GM23338 (cell line): ENCODE results near the gene CYFIP2. TPM values are rescaled to one million over a fixed set of nuclear protein-coding genes. Genes with fewer than 3 reads are reported as not detected.

Experiments used
- ATAC-seq: fragments of 200-7000 bp; cut with Tn5 transposase; 3 replicates; pipeline ENCODE4 v1.9.1; 2020
- DNase-seq: peaks from one replicate; pipeline ENCODE4 v3.0.0-alpha.2; 2015; ENCODE audit warnings: low spot score
- H2AFZ ChIP-seq: fragments of 200-600 bp; sonication (generic); 2 replicates; pipeline ENCODE4 v1.8.0; 2016; ENCODE audit warnings: antibody characterized with exemption, mild to moderate bottlenecking, moderate library complexity
- H3F3A ChIP-seq: fragments of 200-600 bp; sonication (generic); replicated peaks from 2 replicates; pipeline ENCODE4 v1.8.0; 2017; ENCODE audit warnings: antibody characterized with exemption, mixed run types, low read depth
- H3K27ac ChIP-seq: fragments of 200-600 bp; sonication (generic); 2 replicates; pipeline ENCODE4 v1.6.1; 2016; ENCODE audit warnings: low read depth
- H3K27me3 ChIP-seq: fragments of 200-600 bp; sonication (generic); 2 replicates; pipeline ENCODE4 v1.8.0; 2016; ENCODE audit warnings: mild to moderate bottlenecking, mixed run types, moderate library complexity; ENCODE audit not compliant: insufficient read depth
- H3K36me3 ChIP-seq: fragments of 200-600 bp; sonication (generic); 2 replicates; pipeline ENCODE4 v1.8.0; 2016; ENCODE audit warnings: mild to moderate bottlenecking; ENCODE audit not compliant: insufficient read depth
- H3K4me1 ChIP-seq: fragments of 200-600 bp; sonication (generic); 2 replicates; pipeline ENCODE4 v1.8.0; 2016; ENCODE audit warnings: mild to moderate bottlenecking, moderate library complexity; ENCODE audit not compliant: insufficient read depth
- H3K4me2 ChIP-seq: fragments of 200-600 bp; sonication (generic); 2 replicates; pipeline ENCODE4 v1.7.1; 2017; ENCODE audit warnings: mixed run types
- H3K4me3 ChIP-seq: fragments of 200-600 bp; sonication (generic); 2 replicates; pipeline ENCODE4 v1.6.1; 2016; ENCODE audit warnings: mixed run types
- H3K79me2 ChIP-seq: fragments of 200-600 bp; sonication (generic); replicated peaks from 2 replicates; pipeline ENCODE4 v1.8.0; 2017; ENCODE audit warnings: mild to moderate bottlenecking; ENCODE audit not compliant: insufficient read depth
- H3K9me2 ChIP-seq: fragments of 200-600 bp; sonication (generic); 2 replicates; pipeline ENCODE4 v1.8.0; 2017; ENCODE audit not compliant: insufficient read depth
- H4K20me1 ChIP-seq: fragments of 200-600 bp; sonication (generic); replicated peaks from 2 replicates; pipeline ENCODE4 v1.8.0; 2017; ENCODE audit warnings: mild to moderate bottlenecking; ENCODE audit not compliant: insufficient read depth
- H3K27ac Mint-ChIP-seq: 2 replicates; pipeline ENCODE4 v1.8.0; 2020; ENCODE audit warnings: inconsistent platforms, mild to moderate bottlenecking, moderate library complexity, mixed read lengths
- H3K27me3 Mint-ChIP-seq: 3 replicates; pipeline ENCODE4 v1.8.0; 2022; ENCODE audit warnings: low read depth, mild to moderate bottlenecking, moderate library complexity, mixed read lengths, inconsistent platforms; ENCODE audit not compliant: insufficient read depth, poor library complexity
- H3K36me3 Mint-ChIP-seq: 3 replicates; pipeline ENCODE4 v1.8.0; 2021; ENCODE audit warnings: low read depth, mild to moderate bottlenecking, inconsistent platforms, moderate library complexity, mixed read lengths
- H3K4me1 Mint-ChIP-seq: 3 replicates; pipeline ENCODE4 v1.8.0; 2020; ENCODE audit warnings: mild to moderate bottlenecking, inconsistent platforms, mixed read lengths
- H3K4me3 Mint-ChIP-seq: 3 replicates; pipeline ENCODE4 v1.8.0; 2021; ENCODE audit warnings: moderate library complexity, mild to moderate bottlenecking, inconsistent platforms, mixed read lengths
- H3K9me3 Mint-ChIP-seq: 3 replicates; pipeline ENCODE4 v1.8.0; 2020; ENCODE audit warnings: moderate library complexity, mild to moderate bottlenecking, inconsistent platforms, mixed read lengths
- CREB1 ChIP-seq: fragments of 250-450 bp; sonication (Bioruptor Pico); IDR thresholded peaks from 2 replicates; pipeline ENCODE4 v1.5.0; 2020; ENCODE audit warnings: low read depth, mild to moderate bottlenecking, moderate library complexity
- ETS1 ChIP-seq: IDR thresholded peaks from 2 replicates; pipeline ENCODE4 v1.6.1; 2016; ENCODE audit warnings: antibody characterized with exemption
- EZH2phosphoT487 ChIP-seq: fragments of 200-600 bp; sonication (generic); IDR thresholded peaks from one replicate; pipeline ENCODE4 v1.8.1; 2018; ENCODE audit warnings: antibody characterized with exemption; ENCODE audit not compliant: unreplicated experiment
- NANOG ChIP-seq: IDR thresholded peaks from 2 replicates; pipeline ENCODE4 v1.6.1; 2016; ENCODE audit warnings: antibody characterized with exemption, borderline replicate concordance
- POLR2AphosphoS5 ChIP-seq: IDR thresholded peaks from 2 replicates; pipeline ENCODE4 v1.6.1; 2016; ENCODE audit warnings: antibody characterized with exemption, low read depth
- STAT1 ChIP-seq: IDR thresholded peaks from one replicate; pipeline ENCODE4 v1.6.1; 2016; ENCODE audit warnings: antibody characterized with exemption; ENCODE audit not compliant: unreplicated experiment
- polyA plus RNA-seq: library from polyadenylated mRNA; unstranded; fragments of >200 nt; fragmentation: Nextera tagmentation; extraction: Ambion mirVana; gene quantifications from 2 replicates; pipeline ENCODE4 v1.2.1, GENCODE V29; 2016
- total RNA-seq: library from RNA; depleted of rRNA; stranded (reverse); fragments of >200 nt; shearing (Covaris generic); gene quantifications from 2 replicates; pipeline ENCODE4 v1.2.3, GENCODE V29; 2014
- TF ChIP-seq, protein P1 (sequence below), 2 experiments: fragments of 200-600 bp in 1 of 2; sonication (generic) in 1 of 2; conservative IDR thresholded peaks; 2 replicates each; pipeline versions ENCODE4 v1.5.1 to v1.6.1; 2016 to 2017; ENCODE audit warnings: antibody characterized with exemption in 2 of 2, low read depth in 2 of 2, mild to moderate bottlenecking in 2 of 2, moderate library complexity in 1 of 2
- TF ChIP-seq, protein P2 (sequence below): fragments of 250-450 bp; sonication (Bioruptor Pico); IDR thresholded peaks from 2 replicates; pipeline ENCODE4 v1.5.0; 2020; ENCODE audit warnings: mild to moderate bottlenecking, moderate library complexity

Gene CYFIP2
- total and polyA plus RNA-seq, 2 experiments from 2014 or later: 54.1 to 98.4 TPM

- no peak overlapping the region for H3K4me3 ChIP-seq
- Mint-ChIP-seq H3K27me3 (peaks cover 5% of the 10 kb centered on the region), H3K9me3 (no peaks in the 10 kb centered on the region), H3K4me1 (no peaks in the 10 kb centered on the region), H3K4me3 (no peak overlapping the region), H3K27ac (no peak overlapping the region), H3K36me3 (peaks cover 38% of the 10 kb centered on the region)
- no peaks in the 10 kb centered on the region for H3K4me1 ChIP-seq
- H3K36me3 ChIP-seq: peaks cover 2% of the 10 kb centered on the region; the same call in 1 of the 2 replicates
- H3K4me2 ChIP-seq: no peak overlapping the region
- TF ChIP-seq, protein P1, sequence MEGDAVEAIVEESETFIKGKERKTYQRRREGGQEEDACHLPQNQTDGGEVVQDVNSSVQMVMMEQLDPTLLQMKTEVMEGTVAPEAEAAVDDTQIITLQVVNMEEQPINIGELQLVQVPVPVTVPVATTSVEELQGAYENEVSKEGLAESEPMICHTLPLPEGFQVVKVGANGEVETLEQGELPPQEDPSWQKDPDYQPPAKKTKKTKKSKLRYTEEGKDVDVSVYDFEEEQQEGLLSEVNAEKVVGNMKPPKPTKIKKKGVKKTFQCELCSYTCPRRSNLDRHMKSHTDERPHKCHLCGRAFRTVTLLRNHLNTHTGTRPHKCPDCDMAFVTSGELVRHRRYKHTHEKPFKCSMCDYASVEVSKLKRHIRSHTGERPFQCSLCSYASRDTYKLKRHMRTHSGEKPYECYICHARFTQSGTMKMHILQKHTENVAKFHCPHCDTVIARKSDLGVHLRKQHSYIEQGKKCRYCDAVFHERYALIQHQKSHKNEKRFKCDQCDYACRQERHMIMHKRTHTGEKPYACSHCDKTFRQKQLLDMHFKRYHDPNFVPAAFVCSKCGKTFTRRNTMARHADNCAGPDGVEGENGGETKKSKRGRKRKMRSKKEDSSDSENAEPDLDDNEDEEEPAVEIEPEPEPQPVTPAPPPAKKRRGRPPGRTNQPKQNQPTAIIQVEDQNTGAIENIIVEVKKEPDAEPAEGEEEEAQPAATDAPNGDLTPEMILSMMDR (conservative IDR thresholded peaks at IDR 0.05; ENCODE audit: low read depth in 2 of 2): peak; percentile 21 to 43; a peak in 3 of 4 replicates
- no peak for TF ChIP-seq ETS1
- H3F3A ChIP-seq: no peaks in the 10 kb centered on the region
- H3K79me2 ChIP-seq: no peaks in the 10 kb centered on the region
- ATAC-seq: peak; percentile 75
- DNase-seq: peak; percentile 33
- H3K9me2 ChIP-seq: no peaks in the 10 kb centered on the region
- H3K27ac ChIP-seq: no peak overlapping the region
- no peak overlapping the region for H2AFZ ChIP-seq
- no peaks in the 10 kb centered on the region for H3K27me3 ChIP-seq
- H4K20me1 ChIP-seq: peaks cover 10% of the 10 kb centered on the region; the same call in 1 of the 2 replicates
Observed at GRCh38 chr5:157294407-157295091, 28.6 kb downstream of the CYFIP2 start.

DNA sequence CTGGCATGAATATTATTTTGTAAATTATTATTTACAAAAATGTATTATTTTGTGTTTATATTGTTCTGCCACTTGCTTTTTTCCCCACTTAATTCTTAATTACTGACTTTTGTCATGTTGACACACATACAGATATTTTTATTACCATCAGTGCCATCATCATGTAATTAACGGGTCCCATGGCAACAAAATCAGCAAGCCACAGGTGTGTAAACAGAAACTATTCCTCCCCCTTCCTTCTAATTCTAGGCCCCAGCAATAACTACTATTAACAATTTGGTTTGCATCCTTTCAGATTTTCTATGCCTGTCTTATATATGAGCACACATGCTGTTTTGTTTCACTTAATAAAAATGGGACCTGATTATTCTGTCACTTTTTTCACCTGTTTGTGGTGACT, 29.3 kb downstream of the CYFIP2 start:
- Histone ChIP-seq H3F3A (no peaks in the 10 kb centered on the region), H3K36me3 (no peaks in the 10 kb centered on the region; the same call in 1 of the 2 replicates), H3K79me2 (no peaks in the 10 kb centered on the region), H3K27ac (no peak overlapping the region), H3K9me2 (no peaks in the 10 kb centered on the region), H3K4me3 (no peak overlapping the region), H3K27me3 (no peaks in the 10 kb centered on the region), H4K20me1 (peaks cover 10% of the 10 kb centered on the region; the same call in 1 of the 2 replicates), H3K4me1 (no peaks in the 10 kb centered on the region), H2AFZ (no peak overlapping the region), H3K4me2 (no peak overlapping the region)
- H3K36me3 Mint-ChIP-seq: peaks cover 35% of the 10 kb centered on the region
- ATAC-seq (no peak), DNase-seq (no peak)
- no peaks in the 10 kb centered on the region for H3K9me3 Mint-ChIP-seq
- H3K27me3 Mint-ChIP-seq: peaks cover 3% of the 10 kb centered on the region
- H3K27ac Mint-ChIP-seq: no peak overlapping the region
- no peaks in the 10 kb centered on the region for H3K4me1 Mint-ChIP-seq
- no peak overlapping the region for H3K4me3 Mint-ChIP-seq
- TF ChIP-seq POLR2AphosphoS5 (no peak), EZH2phosphoT487 (no peak), NANOG (no peak), CREB1 (no peak), STAT1 (no peak), ETS1 (no peak)
- TF ChIP-seq, protein P2, sequence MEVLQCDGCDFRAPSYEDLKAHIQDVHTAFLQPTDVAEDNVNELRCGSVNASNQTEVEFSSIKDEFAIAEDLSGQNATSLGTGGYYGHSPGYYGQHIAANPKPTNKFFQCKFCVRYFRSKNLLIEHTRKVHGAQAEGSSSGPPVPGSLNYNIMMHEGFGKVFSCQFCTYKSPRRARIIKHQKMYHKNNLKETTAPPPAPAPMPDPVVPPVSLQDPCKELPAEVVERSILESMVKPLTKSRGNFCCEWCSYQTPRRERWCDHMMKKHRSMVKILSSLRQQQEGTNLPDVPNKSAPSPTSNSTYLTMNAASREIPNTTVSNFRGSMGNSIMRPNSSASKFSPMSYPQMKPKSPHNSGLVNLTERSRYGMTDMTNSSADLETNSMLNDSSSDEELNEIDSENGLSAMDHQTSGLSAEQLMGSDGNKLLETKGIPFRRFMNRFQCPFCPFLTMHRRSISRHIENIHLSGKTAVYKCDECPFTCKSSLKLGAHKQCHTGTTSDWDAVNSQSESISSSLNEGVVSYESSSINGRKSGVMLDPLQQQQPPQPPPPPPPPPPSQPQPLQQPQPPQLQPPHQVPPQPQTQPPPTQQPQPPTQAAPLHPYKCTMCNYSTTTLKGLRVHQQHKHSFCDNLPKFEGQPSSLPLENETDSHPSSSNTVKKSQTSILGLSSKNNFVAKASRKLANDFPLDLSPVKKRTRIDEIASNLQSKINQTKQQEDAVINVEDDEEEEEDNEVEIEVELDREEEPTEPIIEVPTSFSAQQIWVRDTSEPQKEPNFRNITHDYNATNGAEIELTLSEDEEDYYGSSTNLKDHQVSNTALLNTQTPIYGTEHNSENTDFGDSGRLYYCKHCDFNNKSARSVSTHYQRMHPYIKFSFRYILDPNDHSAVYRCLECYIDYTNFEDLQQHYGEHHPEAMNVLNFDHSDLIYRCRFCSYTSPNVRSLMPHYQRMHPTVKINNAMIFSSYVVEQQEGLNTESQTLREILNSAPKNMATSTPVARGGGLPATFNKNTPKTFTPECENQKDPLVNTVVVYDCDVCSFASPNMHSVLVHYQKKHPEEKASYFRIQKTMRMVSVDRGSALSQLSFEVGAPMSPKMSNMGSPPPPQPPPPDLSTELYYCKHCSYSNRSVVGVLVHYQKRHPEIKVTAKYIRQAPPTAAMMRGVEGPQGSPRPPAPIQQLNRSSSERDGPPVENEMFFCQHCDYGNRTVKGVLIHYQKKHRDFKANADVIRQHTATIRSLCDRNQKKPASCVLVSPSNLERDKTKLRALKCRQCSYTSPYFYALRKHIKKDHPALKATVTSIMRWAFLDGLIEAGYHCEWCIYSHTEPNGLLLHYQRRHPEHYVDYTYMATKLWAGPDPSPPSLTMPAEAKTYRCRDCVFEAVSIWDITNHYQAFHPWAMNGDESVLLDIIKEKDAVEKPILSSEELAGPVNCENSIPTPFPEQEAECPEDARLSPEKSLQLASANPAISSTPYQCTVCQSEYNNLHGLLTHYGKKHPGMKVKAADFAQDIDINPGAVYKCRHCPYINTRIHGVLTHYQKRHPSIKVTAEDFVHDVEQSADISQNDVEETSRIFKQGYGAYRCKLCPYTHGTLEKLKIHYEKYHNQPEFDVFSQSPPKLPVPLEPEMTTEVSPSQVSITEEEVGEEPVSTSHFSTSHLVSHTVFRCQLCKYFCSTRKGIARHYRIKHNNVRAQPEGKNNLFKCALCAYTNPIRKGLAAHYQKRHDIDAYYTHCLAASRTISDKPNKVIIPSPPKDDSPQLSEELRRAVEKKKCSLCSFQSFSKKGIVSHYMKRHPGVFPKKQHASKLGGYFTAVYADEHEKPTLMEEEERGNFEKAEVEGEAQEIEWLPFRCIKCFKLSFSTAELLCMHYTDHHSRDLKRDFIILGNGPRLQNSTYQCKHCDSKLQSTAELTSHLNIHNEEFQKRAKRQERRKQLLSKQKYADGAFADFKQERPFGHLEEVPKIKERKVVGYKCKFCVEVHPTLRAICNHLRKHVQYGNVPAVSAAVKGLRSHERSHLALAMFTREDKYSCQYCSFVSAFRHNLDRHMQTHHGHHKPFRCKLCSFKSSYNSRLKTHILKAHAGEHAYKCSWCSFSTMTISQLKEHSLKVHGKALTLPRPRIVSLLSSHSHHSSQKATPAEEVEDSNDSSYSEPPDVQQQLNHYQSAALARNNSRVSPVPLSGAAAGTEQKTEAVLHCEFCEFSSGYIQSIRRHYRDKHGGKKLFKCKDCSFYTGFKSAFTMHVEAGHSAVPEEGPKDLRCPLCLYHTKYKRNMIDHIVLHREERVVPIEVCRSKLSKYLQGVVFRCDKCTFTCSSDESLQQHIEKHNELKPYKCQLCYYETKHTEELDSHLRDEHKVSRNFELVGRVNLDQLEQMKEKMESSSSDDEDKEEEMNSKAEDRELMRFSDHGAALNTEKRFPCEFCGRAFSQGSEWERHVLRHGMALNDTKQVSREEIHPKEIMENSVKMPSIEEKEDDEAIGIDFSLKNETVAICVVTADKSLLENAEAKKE (CRISPR knock-in tag): no peak
